A549 (cell line): Measurements from ENCODE around the gene UBASH3B.

Experiments
- BCL3 ChIP-seq: fragments of >200 bp; sonication (Bioruptor Twin); formaldehyde crosslinking; IDR thresholded peaks from 3 replicates; pipeline ENCODE4 v1.6.1; 2016
- CTCF ChIP-seq: fragments of >200 bp; sonication (Bioruptor Twin); formaldehyde crosslinking; IDR thresholded peaks from 3 replicates; pipeline ENCODE4 v1.5.1; 2016
- POLR2A ChIP-seq: IDR thresholded peaks from 2 replicates; pipeline ENCODE4 v1.6.1; 2012; ENCODE audit warnings: mild to moderate bottlenecking, low read length
- TP53 ChIP-seq: fragments of 250-450 bp; sonication (Bioruptor Pico); IDR thresholded peaks from 2 replicates; pipeline ENCODE4 v1.5.0; 2021; ENCODE audit warnings: mild to moderate bottlenecking, moderate library complexity

- TF ChIP-seq CTCF (no peak), BCL3 (no peak), POLR2A (no peak), TP53 (CRISPR knock-in tag) (no peak)
These were observed 38.8 kb upstream of the UBASH3B start for GRCh38 chr11:122616718-122617117.
